ENCODE data around the gene MAN2C1. TPM values are rescaled to one million over a fixed set of nuclear protein-coding genes. Genes with fewer than 3 reads are reported as not detected.
"Not testable (repeated sequence)": the region's sequence is repeated elsewhere in the genome, so short reads cannot be mapped to it uniquely, and the experiment has no call there.

MAN2C1 gene
- total and polyA plus RNA-seq, 2 donors (not counting 1 experiment from before 2014, with no cell fraction given) = 186 to 229 TPM

DNA sequence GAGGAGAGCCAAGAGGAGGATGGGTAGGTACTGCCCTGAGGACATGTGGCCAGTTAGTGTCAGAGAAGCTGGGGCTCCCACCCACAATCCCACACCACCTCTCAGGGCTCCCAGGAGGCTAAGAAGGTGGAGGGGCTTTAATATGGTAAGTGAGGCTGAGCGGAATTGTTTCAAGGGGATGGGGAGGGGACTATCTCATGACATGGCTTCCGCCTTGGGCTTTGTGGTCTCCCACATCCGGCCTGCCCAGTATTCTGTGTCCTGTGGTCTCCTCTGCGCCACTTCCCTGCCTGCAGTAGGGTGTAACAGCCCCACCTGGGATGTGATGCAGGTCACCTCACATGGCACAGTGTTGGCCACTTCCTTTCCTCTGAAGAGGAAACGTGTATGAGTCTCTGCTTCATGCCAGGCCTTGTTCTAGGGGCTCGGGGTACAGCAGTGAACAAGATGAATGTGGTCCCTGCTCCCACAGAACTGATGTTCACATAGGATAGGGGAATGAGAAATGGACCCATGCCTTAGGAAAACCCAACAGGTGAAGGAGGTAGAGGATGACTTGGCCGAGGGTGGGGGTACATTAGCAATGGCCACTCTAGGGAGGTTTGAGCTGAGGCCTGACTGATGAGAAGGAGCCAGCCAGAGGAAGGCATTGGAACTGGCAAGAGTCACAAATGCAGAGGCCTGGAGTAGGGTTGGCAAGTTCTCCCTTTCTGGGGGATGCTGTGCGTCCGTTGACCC lies 18.4 kb downstream of the MAN2C1 start:
- WGBS (ENCODE audit: insufficient coverage) = 31% methylated on average over 8 of the region's 9 CpGs
- H3K27me3 ChIP-seq (replicated peaks in 1 of 4; ENCODE audit: control extremely low read depth in 1 of 4, control insufficient read depth in 3 of 4, insufficient read depth in 4 of 4, low read length in 3 of 4) = no peaks in the 10 kb centered on the region
- H3K79me2 ChIP-seq (ENCODE audit: control insufficient read depth, insufficient read depth, low read length) = no peaks in the 10 kb centered on the region
- DNase-seq (peak; percentile 97), ATAC-seq (ENCODE audit: low read depth) (peak; percentile 60)
- H3K4me2 ChIP-seq (replicated peaks; ENCODE audit: low read depth, low read length, poor library complexity, severe bottlenecking) = peak overlapping the region; percentile 95
- TF ChIP-seq, protein P1, sequence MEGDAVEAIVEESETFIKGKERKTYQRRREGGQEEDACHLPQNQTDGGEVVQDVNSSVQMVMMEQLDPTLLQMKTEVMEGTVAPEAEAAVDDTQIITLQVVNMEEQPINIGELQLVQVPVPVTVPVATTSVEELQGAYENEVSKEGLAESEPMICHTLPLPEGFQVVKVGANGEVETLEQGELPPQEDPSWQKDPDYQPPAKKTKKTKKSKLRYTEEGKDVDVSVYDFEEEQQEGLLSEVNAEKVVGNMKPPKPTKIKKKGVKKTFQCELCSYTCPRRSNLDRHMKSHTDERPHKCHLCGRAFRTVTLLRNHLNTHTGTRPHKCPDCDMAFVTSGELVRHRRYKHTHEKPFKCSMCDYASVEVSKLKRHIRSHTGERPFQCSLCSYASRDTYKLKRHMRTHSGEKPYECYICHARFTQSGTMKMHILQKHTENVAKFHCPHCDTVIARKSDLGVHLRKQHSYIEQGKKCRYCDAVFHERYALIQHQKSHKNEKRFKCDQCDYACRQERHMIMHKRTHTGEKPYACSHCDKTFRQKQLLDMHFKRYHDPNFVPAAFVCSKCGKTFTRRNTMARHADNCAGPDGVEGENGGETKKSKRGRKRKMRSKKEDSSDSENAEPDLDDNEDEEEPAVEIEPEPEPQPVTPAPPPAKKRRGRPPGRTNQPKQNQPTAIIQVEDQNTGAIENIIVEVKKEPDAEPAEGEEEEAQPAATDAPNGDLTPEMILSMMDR (IDR thresholded peaks at IDR 0.05) = no peak
- no peak for TF ChIP-seq EZH2 (IDR thresholded peaks at IDR 0.05; ENCODE audit: borderline replicate concordance, insufficient read depth, low read depth, low read length, poor library complexity, severe bottlenecking)
- intact Hi-C loops (cut with micrococcal nuclease) = loop anchor here (1.0 to 5.0 kb wide), 3 partner anchors 18 to 563 kb away; partner anchors contain the start of gene MAN2C1
- H3K4me1 ChIP-seq (ENCODE audit: control insufficient read depth in 2 of 2, insufficient read depth in 2 of 2, low read length in 2 of 2) = peaks cover 31 to 47% of the 10 kb centered on the region in 2 donors
- CTCF ChIA-PET = interaction anchor here (7.0 kb wide), 1 partner anchor 17 kb away, joined by 52 read pairs; the partner anchor contains the start of gene MAN2C1
- Mint-ChIP-seq H3K9me3 (ENCODE audit: insufficient read depth) (peaks cover 8% of the 10 kb centered on the region), H3K27me3 (no peaks in the 10 kb centered on the region), H3K4me1 (peaks cover 42% of the 10 kb centered on the region), H3K27ac (peak overlapping the region; percentile 98), H3K4me3 (peak overlapping the region; percentile 80)
- peaks cover 0 to 53% (median 27%) of the 10 kb centered on the region in 3 donors for H3K9me3 ChIP-seq (ENCODE audit: control extremely low read depth in 1 of 3, control insufficient read depth in 2 of 3, insufficient read depth in 1 of 3, low read length in 2 of 3)
- H3K36me3 ChIP-seq (replicated peaks in 1 of 2; ENCODE audit: control extremely low read depth in 1 of 2, control insufficient read depth in 1 of 2, extremely low read depth in 1 of 2, insufficient read depth in 2 of 2, low read length in 1 of 2) = peaks cover 0 to 15% of the 10 kb centered on the region in 2 experiments
- H3K4me3 ChIP-seq (ENCODE audit: control extremely low read depth in 1 of 5, extremely low read depth in 1 of 5, insufficient read depth in 1 of 5, low read depth in 2 of 5, low read length in 4 of 5) = no peak overlapping the region
- H3K27ac ChIP-seq (ENCODE audit: low read length in 2 of 2) = peak overlapping the region; percentile 84 to 92
- peak overlapping the region; percentile 42 for H3K9ac ChIP-seq (ENCODE audit: low read length)
- POLR2A ChIA-PET = interaction anchor here (1.1 to 2.0 kb wide), 2 partner anchors 18 to 101 kb away, joined by 3 to 4 read pairs; partner anchors contain the start of genes MAN2C1 and SIN3A
- H4K20me1 ChIP-seq (ENCODE audit: control insufficient read depth, insufficient read depth, low read length, poor library complexity, severe bottlenecking) = no peaks in the 10 kb centered on the region
- H2AFZ ChIP-seq (ENCODE audit: insufficient read depth, low read depth, low read length, poor library complexity, severe bottlenecking) = no peak overlapping the region

DNA sequence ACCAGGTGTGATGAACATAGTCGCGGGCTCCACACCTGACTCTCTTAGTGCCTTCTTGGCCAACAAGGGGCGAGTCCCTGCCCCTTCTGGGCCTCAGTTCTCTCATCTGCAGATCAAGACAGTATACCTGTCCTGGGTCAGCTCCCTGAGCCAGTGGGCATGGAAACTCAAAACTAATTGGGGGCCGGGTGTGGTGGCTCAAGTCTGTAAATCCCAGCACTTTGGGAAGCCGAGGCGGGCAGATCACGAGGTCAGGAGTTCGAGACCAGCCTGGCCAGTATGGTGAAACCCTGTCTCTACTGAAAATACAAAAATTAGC lies 19.1 kb downstream of the MAN2C1 start:
- Histone ChIP-seq H3K4me2 (replicated peaks; ENCODE audit: low read depth, low read length, poor library complexity, severe bottlenecking) (peak overlapping the region; percentile 95), H3K4me1 (ENCODE audit: control insufficient read depth in 2 of 2, insufficient read depth in 2 of 2, low read length in 2 of 2) (peaks cover 31 to 47% of the 10 kb centered on the region in 2 donors), H3K9me3 (ENCODE audit: control extremely low read depth in 1 of 3, control insufficient read depth in 2 of 3, insufficient read depth in 1 of 3, low read length in 2 of 3) (peaks cover 0 to 53% (median 27%) of the 10 kb centered on the region in 3 donors), H3K4me3 (ENCODE audit: control extremely low read depth in 1 of 5, extremely low read depth in 1 of 5, insufficient read depth in 1 of 5, low read depth in 2 of 5, low read length in 4 of 5) (peak overlapping the region in 1 of 5 experiments; percentile 9), H3K9ac (ENCODE audit: low read length) (peak overlapping the region; percentile 42), H3K27ac (ENCODE audit: low read length in 2 of 2) (peak overlapping the region; percentile 84 to 92)
- H3K27me3 ChIP-seq (replicated peaks in 1 of 4; ENCODE audit: control extremely low read depth in 1 of 4, control insufficient read depth in 3 of 4, insufficient read depth in 4 of 4, low read length in 3 of 4); ATAC-seq (ENCODE audit: low read depth); H4K20me1 ChIP-seq (ENCODE audit: control insufficient read depth, insufficient read depth, low read length, poor library complexity, severe bottlenecking); H3K27me3 Mint-ChIP-seq; H3K36me3 ChIP-seq (replicated peaks in 1 of 2; ENCODE audit: control extremely low read depth in 1 of 2, control insufficient read depth in 1 of 2, extremely low read depth in 1 of 2, insufficient read depth in 2 of 2, low read length in 1 of 2); H2AFZ ChIP-seq (ENCODE audit: insufficient read depth, low read depth, low read length, poor library complexity, severe bottlenecking); DNase-seq; H3K79me2 ChIP-seq (ENCODE audit: control insufficient read depth, insufficient read depth, low read length); intact Hi-C loops (cut with micrococcal nuclease); H3K9me3 Mint-ChIP-seq (ENCODE audit: insufficient read depth): not testable (repeated sequence)
- Mint-ChIP-seq H3K4me1 (peaks cover 42% of the 10 kb centered on the region), H3K27ac (peak overlapping the region; percentile 98), H3K4me3 (peak overlapping the region; percentile 80)
- POLR2A ChIA-PET = interaction anchor here (0.6 to 3.3 kb wide), 3 partner anchors 18 to 505 kb away, joined by 4 to 25 read pairs (median 5); partner anchors contain the start of genes MAN2C1 and SIN3A
- 94% methylated on average over 5 of the region's 8 CpGs for WGBS (ENCODE audit: insufficient coverage)
- CTCF ChIA-PET = interaction anchor here (7.0 kb wide), 1 partner anchor 18 kb away, joined by 52 read pairs; the partner anchor contains the start of gene MAN2C1

Data from B cell (primary cell).